NCI-H446 treated with DMSO at 0.1 percent for 48 hours (cell line): ENCODE measurements around the gene ANKRD50.

ENCODE experiments used
- DNase-seq: peaks from one replicate; lab custom pipeline; 2025; lab: John Stamatoyannopoulos, UW

ANKRD50 gene

DNA sequence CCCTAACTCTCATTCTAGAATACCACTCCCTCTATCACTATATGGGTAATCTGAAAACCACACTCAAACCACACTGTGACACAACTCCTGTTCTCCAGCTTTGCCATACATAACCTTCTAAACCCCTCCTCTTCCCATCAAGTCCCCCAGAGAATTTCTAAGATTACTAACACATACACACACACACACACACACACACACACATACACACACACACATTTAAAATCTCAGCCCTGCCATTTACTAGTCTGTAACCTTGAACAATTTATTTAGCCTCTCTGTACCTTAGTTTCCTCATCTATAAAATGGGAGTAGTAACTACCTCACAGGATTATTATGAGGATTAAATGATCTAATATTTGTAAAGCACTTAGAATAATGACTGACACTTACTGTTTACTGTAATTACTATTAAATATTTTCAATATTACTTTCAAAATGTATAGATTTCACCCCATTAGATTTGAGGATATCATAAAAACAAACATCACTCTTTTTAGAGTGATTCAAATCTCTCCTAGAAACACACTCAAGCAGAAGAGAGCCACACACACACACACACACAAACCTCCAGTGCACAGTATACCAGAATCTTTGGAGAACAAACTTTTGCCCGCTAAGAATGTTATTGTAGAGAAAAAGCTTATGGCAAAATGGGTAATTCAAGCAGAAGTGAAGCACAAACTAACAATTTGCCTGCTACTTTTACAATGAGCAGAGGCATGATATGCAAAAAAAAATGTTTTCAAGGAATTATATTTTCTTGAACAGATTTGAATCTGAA lies 3.8 kb downstream of the ANKRD50 start:
- no peak for DNase-seq

DNA sequence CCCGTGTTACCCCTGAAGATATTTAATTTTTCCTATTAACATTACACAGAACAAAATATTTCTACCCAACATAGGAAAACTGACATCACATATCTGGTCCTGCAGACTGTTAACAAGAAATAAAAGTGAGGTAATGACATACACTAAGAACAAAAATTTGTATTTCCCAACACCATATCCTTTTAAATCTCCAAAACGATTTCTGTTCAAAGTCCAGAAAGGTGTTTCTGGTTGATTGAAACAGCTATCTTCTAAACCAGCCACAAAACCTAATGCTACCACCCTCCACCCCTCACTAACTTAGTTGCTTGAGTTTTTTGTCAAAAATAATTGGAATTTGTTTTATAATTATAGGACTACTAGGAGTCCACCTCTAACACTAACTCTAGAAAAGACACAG lies 7.1 kb downstream of the ANKRD50 start:
- DNase-seq, result no peak

DNA sequence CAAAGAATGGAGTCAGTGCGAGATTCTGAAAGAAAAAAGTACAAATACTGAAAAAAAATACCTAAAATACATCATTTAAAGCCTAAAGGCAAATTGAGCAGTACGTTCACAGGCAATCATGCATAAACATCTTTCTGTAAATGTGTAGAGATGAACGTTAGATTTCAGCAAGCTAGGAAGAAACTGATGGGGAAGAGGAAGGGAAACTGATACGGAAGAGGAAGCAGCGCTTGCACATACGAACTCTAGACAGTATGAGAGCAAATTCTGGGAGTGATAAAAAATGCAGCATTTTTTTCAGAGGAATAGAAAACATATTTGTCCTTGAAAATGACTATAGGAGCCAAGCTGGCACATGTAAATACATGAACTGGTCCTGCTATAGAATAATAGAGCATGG lies 9.4 kb downstream of the ANKRD50 start:
- no peak for DNase-seq

DNA sequence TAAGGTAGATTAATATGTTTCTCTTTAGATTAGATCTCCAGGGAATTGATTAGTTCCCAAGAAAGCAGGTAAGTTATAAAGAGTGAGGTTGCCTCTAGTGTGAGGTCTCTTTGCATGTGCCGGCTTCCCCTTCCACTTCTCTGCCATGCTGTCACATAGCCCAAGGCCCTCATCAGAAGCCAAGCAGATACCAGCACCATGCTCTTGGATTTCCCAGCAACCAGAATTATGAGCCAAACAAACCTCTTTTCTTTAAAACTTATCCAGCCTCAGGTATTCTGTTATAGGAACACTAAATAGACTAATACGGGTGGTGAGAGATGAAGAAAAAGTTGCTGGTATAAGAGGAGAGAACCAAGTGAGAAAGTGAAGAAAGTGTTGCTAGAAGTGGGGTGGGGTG lies 15.1 kb downstream of the ANKRD50 start:
- DNase-seq, result no peak

DNA sequence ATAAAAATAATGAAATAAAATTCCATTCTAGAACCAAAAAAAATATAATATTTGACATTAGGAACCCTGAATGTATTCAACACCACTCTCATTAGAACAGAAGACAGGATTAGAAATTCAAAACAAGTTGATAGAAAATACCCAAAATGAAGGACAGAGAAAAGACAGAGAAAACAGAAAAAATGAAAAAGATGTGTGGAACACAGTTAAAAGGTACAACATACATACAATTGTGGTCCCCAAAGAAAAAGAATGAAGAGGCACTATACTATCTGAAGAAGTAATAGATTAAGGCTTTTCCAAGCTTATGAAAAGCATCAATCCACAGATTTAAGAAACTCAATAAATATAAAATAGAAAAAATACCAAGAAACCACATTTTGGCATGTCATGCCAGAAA lies 16.4 kb downstream of the ANKRD50 start:
- DNase-seq, result no peak

DNA sequence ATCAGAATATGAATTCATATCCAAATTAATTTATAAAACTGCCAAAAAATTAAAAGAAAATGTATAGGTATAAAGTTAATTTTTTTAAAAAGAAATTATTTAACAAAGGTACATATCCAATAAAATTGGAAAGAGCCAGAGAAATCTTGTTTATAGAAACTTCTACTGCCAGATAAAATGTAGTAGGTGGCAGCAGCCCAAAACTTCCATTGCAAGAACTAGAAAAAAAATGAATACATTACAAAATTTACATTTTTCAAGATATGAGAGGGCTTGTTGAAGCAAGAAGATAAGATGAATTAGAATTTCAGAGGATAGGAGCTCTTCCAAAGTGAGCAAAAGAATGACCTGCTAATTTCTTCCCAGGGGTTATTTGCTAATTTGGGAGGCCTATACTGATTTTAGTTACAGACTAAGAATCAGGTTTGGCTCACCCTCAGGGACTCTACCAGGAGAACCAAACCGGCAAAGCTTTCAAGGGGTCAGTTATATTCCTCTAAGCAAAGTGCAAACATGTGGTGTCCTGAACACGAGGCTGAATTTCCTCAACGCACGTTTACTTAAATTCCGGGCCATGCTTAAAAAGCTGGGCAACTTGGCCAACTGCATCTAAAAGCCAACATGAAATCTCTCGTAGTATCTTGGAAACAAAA lies 17.5 kb downstream of the ANKRD50 start:
- no peak for DNase-seq

DNA sequence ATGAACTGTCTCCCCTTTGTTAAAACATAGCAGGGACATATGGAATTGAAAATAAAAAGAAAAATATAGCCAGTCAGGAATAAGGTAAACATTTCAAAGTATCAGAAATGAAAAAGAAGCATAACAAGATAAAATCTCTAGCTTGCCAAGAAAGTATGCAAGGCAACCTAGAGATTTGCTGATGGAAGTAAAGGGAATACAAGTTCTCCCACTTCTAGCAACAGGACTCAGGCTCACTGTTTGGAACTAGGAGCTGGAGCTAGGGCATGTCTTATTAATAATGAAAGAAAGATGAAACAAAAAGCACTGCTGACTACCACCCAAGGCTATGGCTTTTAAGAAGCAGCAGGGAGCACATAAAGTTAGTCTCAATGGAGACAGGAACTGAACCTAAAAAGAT lies 18.2 kb downstream of the ANKRD50 start:
- DNase-seq, result no peak

DNA sequence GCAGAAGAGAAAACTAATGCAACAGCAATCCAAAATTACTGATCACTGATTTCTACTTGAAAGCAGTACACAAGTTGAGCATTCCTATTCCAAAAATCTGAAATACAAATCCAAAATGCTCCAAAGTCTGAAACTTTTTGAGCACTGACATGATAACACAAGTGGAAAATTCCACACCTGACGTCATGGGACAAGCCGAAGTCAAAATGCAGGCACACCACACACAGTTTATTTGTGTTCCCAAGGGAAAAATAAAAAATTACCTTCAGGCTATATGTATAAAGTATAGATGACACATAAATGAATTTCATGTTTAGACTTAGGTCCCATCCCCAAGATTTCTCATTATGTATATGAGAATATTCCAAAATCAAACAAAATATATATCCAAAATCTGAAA lies 20.7 kb downstream of the ANKRD50 start:
- no peak for DNase-seq

DNA sequence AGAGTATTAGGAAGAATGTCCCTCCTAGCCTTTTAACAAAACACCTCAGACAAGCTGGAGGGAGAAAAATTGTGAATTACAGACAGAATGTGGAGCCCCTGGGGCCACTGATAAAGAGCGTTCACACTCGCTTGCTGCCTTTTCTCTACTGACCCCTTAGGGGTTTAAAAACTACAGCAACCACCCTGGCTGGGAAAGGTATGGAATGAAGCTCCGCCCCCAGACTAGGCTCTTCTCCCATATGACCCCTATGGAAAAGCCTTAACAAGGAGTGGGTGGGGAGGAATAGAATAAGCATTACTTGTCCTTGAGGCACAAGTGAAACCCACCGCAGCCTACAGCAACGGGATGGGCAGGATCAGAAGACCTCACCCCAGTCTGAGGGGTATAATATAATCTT lies 26.3 kb downstream of the ANKRD50 start:
- no peak for DNase-seq

DNA sequence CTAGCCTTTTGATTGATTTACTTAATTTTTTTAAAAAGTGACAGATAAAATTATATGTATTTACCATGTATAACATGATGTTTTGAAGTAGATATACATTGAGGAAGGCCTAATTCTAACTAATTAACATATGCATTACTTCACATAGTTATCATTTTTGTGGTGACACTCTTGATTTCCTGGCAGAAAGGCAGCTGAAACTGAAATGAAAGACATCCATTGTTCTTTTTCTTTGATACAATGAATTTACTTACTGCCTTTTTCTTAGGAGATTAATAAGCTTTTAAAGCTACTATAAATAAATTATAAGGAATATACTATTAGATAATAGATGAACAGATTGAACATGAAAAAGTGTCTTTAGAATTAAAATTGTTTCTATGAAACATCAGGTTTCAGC lies 26.7 kb downstream of the ANKRD50 start:
- no peak for DNase-seq

DNA sequence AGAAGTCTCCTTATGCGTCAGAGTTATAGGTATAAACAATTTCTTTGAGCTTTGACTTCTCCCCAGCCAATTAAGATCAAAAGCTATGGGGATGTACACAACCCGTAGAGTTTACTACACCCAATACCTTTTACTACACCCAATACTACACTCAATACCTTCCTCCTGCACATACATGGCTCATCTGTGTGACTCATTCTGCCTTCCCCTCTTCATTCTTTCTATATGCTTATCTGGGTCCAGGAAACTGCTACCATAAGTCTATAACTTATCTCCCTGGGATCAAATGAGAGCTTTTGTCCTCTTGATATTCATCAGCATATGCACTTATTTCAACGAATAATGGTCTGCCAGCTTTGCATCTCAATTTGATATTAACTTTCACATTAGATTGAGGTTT lies 28.2 kb downstream of the ANKRD50 start:
- no peak for DNase-seq

DNA sequence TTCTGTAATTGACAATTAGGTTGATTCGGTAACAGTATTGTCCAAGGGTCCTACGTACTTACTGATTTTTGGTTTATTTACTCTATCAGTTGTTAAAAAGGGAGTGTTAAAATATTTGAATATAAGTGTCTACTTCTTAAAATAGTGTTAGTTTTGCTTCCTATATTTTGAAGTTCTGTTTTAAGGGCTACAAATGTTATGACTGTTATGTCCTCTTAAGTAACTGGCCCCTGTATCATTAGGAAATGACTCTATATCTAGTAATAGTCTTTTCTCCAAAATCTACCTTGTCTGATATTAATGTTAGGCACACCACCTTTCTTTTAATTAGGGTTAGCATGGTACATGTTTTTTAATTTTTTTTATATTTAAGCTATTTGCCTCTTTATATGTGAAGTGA lies 30.1 kb downstream of the ANKRD50 start:
- no peak for DNase-seq

DNA sequence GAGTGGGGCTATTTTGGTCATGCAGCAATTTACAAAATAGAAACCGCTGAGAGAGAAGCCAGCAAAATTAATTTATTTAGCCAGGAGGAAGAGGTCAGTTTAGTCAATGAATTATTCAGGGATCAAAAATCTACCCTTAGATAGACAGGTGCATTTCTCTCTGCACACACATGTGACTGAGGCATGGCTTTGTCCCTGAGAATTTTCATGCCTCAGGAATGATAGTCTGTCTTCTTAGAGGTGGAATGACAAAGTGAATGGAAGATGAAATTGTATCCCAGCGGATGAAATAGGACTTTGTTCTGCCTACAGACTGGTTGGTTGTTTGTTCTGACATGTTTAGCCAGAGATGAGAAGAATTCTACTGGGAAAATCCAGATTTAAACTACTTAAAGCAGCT lies 46.0 kb downstream of the ANKRD50 start:
- DNase-seq, result no peak

DNA sequence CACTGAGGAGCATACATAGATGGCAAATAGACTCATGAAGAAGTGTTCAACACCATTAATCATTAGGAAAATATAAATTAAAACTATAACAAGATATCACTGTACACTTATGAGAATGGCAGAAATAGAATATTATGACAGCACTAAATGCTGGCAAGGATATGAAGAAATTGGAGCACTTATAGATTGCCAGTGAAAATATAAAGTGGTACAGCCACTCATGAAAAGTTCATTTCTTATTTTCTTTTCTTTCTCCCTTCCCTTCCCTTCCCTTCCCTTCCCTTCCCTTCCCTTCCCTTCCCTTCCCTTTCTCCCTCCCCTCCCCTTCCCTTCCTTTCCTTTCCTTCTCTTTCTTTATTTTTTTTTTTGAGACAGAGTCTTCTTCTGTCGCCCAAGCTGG lies 53.7 kb downstream of the ANKRD50 start:
- DNase-seq, result no peak

DNA sequence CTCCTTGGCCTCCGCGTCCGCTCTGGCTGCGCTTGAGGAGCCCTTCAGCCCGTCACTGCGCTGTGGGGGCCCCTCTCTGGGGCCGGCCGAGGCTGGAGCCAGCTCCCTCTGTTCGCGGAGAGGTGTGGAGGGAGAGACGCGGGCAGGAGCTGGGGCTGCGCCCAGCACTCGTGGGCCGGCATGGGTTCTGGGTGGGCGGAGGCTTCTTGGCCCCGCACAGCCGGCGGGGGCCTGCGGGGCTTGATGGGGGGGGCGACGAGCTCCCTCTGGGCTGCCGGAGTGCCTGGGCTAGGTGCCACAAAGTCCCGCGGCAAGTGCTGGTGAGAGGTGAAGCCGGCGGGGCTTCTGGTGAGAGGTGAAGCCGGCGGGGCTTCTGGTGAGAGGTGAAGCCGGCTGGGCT lies 61.9 kb downstream of the ANKRD50 start:
- DNase-seq, result no peak

DNA sequence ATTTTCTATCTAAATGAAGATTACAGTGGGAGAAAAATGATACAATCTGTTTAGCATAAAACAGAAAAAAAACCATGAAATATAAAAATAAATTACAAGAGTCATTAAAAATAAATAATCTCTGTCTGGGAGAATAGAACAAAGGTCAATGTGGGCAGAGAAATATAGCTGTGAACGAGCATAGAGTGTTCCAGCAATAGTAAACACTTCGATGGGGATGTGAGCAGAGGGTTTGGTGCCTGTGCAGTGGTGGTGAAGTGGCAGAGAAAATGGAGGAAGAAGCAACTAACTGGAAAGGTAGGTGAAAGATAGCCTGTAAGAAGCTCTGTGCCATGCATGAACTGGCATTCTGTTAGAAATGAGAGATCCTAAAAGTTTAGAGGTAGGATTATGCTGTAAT lies 64.9 kb downstream of the ANKRD50 start:
- DNase-seq, result no peak

DNA sequence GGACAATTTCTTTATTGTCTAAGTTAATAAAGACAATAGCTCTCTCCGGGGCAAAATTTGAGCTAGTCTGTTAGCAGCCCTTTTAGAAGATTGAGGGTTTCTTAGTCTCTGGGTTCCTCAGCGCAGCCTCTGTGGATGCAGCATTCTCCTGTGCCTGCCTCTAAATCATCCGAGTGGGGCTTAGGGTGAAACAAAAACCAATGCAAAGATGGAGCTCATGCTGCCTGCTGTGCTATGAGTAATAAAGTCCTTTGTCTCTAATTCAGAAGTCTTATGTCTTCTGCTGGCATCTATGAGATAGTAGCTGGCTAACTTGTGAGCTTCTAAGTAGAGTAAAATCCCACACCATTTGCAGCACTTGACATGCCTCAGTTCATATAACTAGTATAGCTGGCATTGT lies 67.9 kb downstream of the ANKRD50 start:
- no peak for DNase-seq

DNA sequence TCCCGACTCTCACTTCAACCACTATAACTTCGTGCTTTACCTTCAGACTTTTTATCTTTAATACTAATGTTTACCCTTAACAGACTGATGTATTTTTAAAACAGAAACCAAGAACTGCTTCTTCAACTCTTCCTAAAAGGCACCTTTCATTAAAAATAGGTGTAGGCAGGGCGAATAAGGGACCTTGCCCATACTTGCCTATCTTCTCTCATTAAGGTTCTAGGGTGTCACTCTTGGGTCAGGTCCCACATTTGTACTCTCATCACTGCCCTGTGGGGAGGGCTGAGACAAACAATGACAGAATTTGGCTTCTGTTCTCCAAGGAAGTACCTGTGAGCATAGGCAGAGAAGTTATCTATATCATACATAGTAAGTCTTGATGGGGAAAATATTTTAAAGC lies 69.7 kb downstream of the ANKRD50 start:
- DNase-seq, result no peak

DNA sequence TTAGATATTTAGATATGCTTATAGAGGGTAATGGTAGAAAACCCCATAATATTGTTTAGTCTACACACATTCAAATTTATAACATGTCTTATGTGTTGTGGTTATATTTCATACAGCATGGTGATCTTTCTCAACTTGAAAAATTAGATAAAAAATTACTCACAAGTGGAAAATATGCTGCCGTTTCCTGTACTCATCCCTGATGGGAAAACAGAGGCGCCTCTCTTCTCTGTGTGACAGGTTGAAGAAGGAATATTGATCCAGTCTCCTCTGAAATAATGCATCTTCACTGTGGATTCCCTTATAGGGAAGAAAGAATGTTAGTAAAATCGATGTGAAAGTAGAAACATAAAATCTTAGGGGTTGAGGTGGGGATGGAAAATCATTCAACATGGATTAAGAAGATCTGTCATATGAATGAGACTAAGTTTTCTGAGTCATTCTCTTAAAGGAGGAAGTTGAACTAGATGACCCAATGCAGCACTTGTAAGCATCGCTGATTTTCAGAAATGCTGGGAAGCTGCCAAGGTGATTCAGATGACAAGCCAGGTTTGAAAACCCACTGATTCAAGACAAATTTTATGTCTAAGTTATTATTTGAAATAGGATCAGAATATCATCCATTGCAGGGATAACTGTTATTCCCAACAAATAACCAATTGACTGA lies 70.7 kb downstream of the ANKRD50 start:
- DNase-seq, result peak; percentile 54

DNA sequence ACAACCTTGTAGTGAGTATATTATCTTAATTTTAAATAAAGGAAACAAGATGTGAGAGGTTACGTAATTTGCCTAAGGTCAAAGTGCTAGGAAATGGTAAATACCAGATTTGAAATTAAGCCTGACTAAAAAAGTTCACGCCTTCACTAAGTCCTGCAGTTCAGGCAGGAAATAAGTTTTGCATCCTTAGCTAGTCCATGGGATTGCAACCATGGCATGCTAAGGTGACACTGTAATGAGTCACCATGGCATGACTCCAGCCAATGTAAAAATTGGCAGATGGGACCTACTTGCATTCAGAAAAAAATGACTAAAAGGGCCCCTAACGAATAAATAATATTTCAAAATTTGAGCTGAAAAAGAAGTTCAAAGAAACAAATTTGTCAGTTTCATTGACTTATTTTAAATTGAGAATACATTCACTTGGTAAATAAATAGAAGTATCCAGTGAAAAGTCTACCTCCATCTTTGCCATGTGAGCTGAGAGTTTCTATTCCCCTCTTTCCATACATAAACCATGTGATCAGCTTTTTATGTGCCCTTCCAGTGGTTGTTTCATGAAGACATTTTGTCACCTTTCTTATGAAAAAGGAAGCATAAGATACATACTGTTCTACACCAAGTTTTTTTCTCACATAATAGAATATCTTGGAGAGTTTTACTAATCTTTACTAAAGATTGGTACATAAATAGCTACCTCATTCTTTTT lies 72.4 kb downstream of the ANKRD50 start:
- no peak for DNase-seq

DNA sequence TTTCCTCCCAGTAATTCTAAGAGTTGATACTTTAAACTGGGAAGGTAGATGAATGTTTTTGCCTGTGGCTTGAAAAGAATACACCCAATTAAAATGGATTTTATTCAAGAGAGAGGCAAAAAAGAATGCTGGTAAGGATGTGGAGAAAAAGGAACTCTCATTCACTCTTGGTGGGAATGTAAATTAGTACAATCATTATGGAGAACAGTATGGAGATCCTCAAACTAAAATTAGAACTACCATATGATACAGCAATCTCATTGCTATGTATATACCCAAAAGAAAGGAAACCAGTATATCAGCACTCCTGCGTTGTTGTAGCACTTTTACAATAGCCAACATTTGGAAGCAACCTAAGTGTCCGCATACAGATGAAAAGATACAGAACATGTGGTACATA lies 75.2 kb downstream of the ANKRD50 start:
- no peak for DNase-seq

DNA sequence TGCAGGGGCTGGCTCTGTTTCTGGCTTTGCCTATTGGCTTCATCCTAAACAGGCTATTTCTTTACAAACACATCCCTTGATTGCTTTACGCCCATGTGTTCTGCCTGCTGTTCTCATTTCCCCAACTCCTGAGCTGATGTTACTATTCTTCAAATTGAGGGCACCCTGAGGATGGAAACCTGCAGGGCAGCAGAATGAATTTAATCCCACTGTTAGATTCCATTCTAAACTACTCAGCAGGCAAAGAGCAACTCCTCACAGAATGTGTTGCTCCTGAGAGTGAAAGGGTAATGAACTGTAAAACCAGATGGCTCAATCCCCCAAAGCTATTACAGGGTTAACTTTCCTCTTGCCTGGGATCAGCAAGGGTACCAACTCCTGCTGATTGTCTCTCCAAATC lies 75.7 kb downstream of the ANKRD50 start:
- no peak for DNase-seq

DNA sequence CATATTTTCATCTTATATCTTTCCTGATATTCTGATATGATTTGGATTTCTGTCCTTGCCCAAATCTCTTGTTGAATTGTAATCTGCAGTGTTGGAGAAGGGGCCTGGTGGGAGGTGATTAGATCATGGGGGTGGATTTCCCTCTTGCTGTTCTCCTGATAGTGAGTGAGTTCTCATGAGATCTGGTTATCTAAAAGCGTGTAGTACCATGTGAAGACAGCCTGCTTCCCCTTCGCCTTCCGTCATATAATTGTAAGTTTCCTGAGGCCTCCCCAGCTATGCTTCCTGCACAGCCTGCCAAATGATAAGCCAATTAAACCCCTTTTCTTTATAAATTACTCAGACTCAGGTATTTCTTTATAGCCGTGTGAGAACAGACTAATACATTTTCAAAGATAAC lies 77.2 kb downstream of the ANKRD50 start:
- no peak for DNase-seq
